Neural progenitor cell (in vitro differentiated cells): Measurements from ENCODE around the gene FJX1. TPM values are rescaled to one million over a fixed set of nuclear protein-coding genes. Genes with fewer than 3 reads are reported as not detected.

ENCODE experiments used
- DNase-seq: peaks from one replicate; pipeline ENCODE4 v3.0.0-alpha.2; 2016; ENCODE audit warnings: low spot score
- H2AFZ ChIP-seq: fragments of 200-600 bp; sonication (generic); replicated peaks from 2 replicates; pipeline ENCODE4 v1.6.1; 2016; ENCODE audit warnings: antibody characterized with exemption
- H3F3A ChIP-seq: fragments of 200-600 bp; sonication (generic); 2 replicates; pipeline ENCODE4 v1.6.1; 2016; ENCODE audit warnings: antibody characterized with exemption, low read depth
- H3K27ac ChIP-seq: fragments of 200-600 bp; sonication (generic); 2 replicates; pipeline ENCODE4 v1.5.1; 2016; ENCODE audit warnings: mild to moderate bottlenecking
- H3K27me3 ChIP-seq: fragments of 200-600 bp; sonication (generic); 2 replicates; pipeline ENCODE4 v1.6.1; 2016; ENCODE audit warnings: mild to moderate bottlenecking, moderate library complexity
- H3K36me3 ChIP-seq: fragments of 200-600 bp; sonication (generic); 2 replicates; pipeline ENCODE4 v1.5.1; 2016
- H3K4me1 ChIP-seq: fragments of 200-600 bp; sonication (generic); 2 replicates; pipeline ENCODE4 v1.6.1; 2016; ENCODE audit warnings: mixed run types
- H3K4me2 ChIP-seq: fragments of 200-600 bp; sonication (generic); 2 replicates; pipeline ENCODE4 v1.6.1; 2016
- H3K4me3 ChIP-seq: fragments of 200-600 bp; sonication (generic); 2 replicates; pipeline ENCODE4 v1.5.1; 2016
- H3K79me2 ChIP-seq: fragments of 200-600 bp; sonication (generic); 2 replicates; pipeline ENCODE4 v1.6.1; 2016; ENCODE audit warnings: low read depth
- H3K9ac ChIP-seq: fragments of 200-600 bp; sonication (generic); 2 replicates; pipeline ENCODE4 v1.6.1; 2016
- H3K9me3 ChIP-seq: fragments of 200-600 bp; sonication (generic); 2 replicates; pipeline ENCODE4 v1.5.1; 2016; ENCODE audit warnings: low read depth
- H4K20me1 ChIP-seq: fragments of 200-600 bp; sonication (generic); 2 replicates; pipeline ENCODE4 v1.6.1; 2016; ENCODE audit warnings: low read depth
- H3K27ac Mint-ChIP-seq: 3 replicates; pipeline ENCODE4 v1.8.0; 2021; ENCODE audit warnings: mixed read lengths
- H3K27me3 Mint-ChIP-seq: 2 replicates; pipeline ENCODE4 v1.8.0; 2022; ENCODE audit warnings: low read depth, mild to moderate bottlenecking, inconsistent platforms, moderate library complexity, mixed read lengths; ENCODE audit not compliant: insufficient read depth
- H3K36me3 Mint-ChIP-seq: 3 replicates; pipeline ENCODE4 v1.8.0; 2021; ENCODE audit warnings: mixed read lengths
- H3K4me1 Mint-ChIP-seq: 3 replicates; pipeline ENCODE4 v1.8.0; 2021; ENCODE audit warnings: mixed read lengths
- H3K4me3 Mint-ChIP-seq: 3 replicates; pipeline ENCODE4 v1.8.0; 2021; ENCODE audit warnings: mild to moderate bottlenecking, moderate library complexity, mixed read lengths
- H3K9me3 Mint-ChIP-seq: 3 replicates; pipeline ENCODE4 v1.8.0; 2020; ENCODE audit warnings: mixed read lengths
- EZH2 ChIP-seq: fragments of 200-600 bp; sonication (generic); IDR thresholded peaks from 2 replicates; pipeline ENCODE4 v1.6.1; 2017; ENCODE audit warnings: antibody characterized with exemption, mild to moderate bottlenecking, moderate library complexity
- EZH2phosphoT487 ChIP-seq: fragments of 200-600 bp; sonication (generic); IDR thresholded peaks from 2 replicates; pipeline ENCODE4 v1.6.1; 2017; ENCODE audit warnings: antibody characterized with exemption
- total RNA-seq: library from RNA; depleted of rRNA; stranded (reverse); fragments of >200 nt; gene quantifications from 2 replicates; pipeline ENCODE4 v1.2.3, GENCODE V29; 2015; ENCODE audit warnings: low replicate concordance
- TF ChIP-seq, protein P1 (sequence below): fragments of 200-600 bp; sonication (generic); IDR thresholded peaks from 2 replicates; pipeline ENCODE4 v1.5.1; 2017; ENCODE audit warnings: antibody characterized with exemption, mild to moderate bottlenecking

The FJX1 gene
- total RNA-seq, 1 donor from 2014 or later = 53.3 TPM

DNA sequence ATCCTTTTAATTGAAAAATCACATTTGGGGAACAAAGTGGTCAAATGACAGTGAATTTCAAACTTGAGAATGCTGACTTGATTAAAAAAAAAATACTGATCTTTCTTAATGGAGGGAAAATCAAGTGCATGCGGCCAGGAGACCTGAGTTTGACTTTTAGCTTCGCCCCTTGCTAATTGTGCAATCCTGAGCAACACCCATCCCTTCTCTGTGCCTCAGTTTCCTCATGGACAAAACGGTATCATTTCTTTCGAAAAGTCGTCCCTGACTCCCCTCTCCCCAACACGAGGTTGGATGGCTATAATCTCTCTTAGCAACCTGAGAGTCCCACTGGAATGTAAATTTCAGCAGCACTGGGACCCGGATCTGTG is 959 bp upstream of the FJX1 start:
- DNase-seq = no peak
- Mint-ChIP-seq H3K4me3 (peak overlapping the region; percentile 91), H3K27me3 (peaks cover 12% of the 10 kb centered on the region), H3K27ac (peak overlapping the region; percentile 97), H3K4me1 (peaks cover 51% of the 10 kb centered on the region), H3K36me3 (peaks cover 12% of the 10 kb centered on the region), H3K9me3 (no peaks in the 10 kb centered on the region)
- Histone ChIP-seq H3K27me3 (no peaks in the 10 kb centered on the region), H3K9ac (no peak overlapping the region), H4K20me1 (peaks cover 36% of the 10 kb centered on the region), H3K36me3 (no peaks in the 10 kb centered on the region), H3F3A (peaks cover 63% of the 10 kb centered on the region), H3K9me3 (no peaks in the 10 kb centered on the region), H3K4me3 (peak overlapping the region; percentile 73), H3K4me1 (peaks cover 47% of the 10 kb centered on the region), H3K79me2 (peaks cover 41% of the 10 kb centered on the region), H3K4me2 (peak overlapping the region; percentile 90), H3K27ac (peak overlapping the region; percentile 92), H2AFZ (no peak overlapping the region)
- TF ChIP-seq, protein P1, sequence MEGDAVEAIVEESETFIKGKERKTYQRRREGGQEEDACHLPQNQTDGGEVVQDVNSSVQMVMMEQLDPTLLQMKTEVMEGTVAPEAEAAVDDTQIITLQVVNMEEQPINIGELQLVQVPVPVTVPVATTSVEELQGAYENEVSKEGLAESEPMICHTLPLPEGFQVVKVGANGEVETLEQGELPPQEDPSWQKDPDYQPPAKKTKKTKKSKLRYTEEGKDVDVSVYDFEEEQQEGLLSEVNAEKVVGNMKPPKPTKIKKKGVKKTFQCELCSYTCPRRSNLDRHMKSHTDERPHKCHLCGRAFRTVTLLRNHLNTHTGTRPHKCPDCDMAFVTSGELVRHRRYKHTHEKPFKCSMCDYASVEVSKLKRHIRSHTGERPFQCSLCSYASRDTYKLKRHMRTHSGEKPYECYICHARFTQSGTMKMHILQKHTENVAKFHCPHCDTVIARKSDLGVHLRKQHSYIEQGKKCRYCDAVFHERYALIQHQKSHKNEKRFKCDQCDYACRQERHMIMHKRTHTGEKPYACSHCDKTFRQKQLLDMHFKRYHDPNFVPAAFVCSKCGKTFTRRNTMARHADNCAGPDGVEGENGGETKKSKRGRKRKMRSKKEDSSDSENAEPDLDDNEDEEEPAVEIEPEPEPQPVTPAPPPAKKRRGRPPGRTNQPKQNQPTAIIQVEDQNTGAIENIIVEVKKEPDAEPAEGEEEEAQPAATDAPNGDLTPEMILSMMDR = no peak
- no peak for TF ChIP-seq EZH2phosphoT487
- TF ChIP-seq EZH2 = no peak

DNA sequence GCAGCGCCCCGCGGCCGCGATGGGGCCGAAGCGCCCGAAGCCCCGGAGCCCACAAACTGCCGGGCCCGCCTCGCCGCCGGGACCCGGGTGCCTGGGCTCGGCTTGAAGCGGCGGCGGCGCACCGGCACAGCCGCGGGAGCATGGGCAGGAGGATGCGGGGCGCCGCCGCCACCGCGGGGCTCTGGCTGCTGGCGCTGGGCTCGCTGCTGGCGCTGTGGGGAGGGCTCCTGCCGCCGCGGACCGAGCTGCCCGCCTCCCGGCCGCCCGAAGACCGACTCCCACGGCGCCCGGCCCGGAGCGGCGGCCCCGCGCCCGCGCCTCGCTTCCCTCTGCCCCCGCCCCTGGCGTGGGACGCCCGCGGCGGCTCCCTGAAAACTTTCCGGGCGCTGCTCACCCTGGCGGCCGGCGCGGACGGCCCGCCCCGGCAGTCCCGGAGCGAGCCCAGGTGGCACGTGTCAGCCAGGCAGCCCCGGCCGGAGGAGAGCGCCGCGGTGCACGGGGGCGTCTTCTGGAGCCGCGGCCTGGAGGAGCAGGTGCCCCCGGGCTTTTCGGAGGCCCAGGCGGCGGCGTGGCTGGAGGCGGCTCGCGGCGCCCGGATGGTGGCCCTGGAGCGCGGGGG is 346 bp downstream of the FJX1 start:
- Mint-ChIP-seq H3K27ac (no peak overlapping the region), H3K27me3 (peaks cover 12% of the 10 kb centered on the region), H3K9me3 (no peaks in the 10 kb centered on the region), H3K4me3 (peak overlapping the region; percentile 93), H3K4me1 (peaks cover 57% of the 10 kb centered on the region), H3K36me3 (peaks cover 15% of the 10 kb centered on the region)
- H3K36me3 ChIP-seq = no peaks in the 10 kb centered on the region
- no peak overlapping the region for H2AFZ ChIP-seq
- H3K4me1 ChIP-seq = peaks cover 52% of the 10 kb centered on the region
- no peaks in the 10 kb centered on the region for H3K27me3 ChIP-seq
- TF ChIP-seq, protein P1 = peak; percentile 16
- no peak for TF ChIP-seq EZH2
- peak; percentile 72 for DNase-seq
- H3K9ac ChIP-seq = peak overlapping the region; percentile 64
- H3K79me2 ChIP-seq = peaks cover 47% of the 10 kb centered on the region
- H3K4me2 ChIP-seq = peak overlapping the region; percentile 90
- H4K20me1 ChIP-seq = peaks cover 49% of the 10 kb centered on the region
- peak overlapping the region; percentile 92 for H3K27ac ChIP-seq
- H3F3A ChIP-seq = peaks cover 76% of the 10 kb centered on the region
- H3K9me3 ChIP-seq = no peaks in the 10 kb centered on the region
- peak overlapping the region; percentile 73 for H3K4me3 ChIP-seq

DNA sequence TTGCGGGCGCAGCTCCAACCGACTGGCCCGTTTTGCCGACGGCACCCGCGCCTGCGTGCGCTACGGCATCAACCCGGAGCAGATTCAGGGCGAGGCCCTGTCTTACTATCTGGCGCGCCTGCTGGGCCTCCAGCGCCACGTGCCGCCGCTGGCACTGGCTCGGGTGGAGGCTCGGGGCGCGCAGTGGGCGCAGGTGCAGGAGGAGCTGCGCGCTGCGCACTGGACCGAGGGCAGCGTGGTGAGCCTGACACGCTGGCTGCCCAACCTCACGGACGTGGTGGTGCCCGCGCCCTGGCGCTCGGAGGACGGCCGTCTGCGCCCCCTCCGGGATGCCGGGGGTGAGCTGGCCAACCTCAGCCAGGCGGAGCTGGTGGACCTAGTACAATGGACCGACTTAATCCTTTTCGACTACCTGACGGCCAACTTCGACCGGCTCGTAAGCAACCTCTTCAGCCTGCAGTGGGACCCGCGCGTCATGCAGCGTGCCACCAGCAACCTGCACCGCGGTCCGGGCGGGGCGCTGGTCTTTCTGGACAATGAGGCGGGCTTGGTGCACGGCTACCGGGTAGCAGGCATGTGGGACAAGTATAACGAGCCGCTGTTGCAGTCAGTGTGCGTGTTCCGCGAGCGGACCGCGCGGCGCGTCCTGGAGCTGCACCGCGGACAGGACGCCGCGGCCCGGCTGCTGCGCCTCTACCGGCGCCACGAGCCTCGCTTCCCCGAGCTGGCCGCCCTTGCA is 1.0 kb downstream of the FJX1 start:
- H3K9me3 ChIP-seq = no peaks in the 10 kb centered on the region
- no peaks in the 10 kb centered on the region for H3K36me3 ChIP-seq
- no peaks in the 10 kb centered on the region for H3K27me3 ChIP-seq
- H3K9me3 Mint-ChIP-seq = no peaks in the 10 kb centered on the region
- H3K4me2 ChIP-seq = peak overlapping the region; percentile 90
- peak overlapping the region; percentile 92 for H3K27ac ChIP-seq
- peaks cover 15% of the 10 kb centered on the region for H3K36me3 Mint-ChIP-seq
- H3K79me2 ChIP-seq = peaks cover 47% of the 10 kb centered on the region
- TF ChIP-seq, protein P1 = no peak
- TF ChIP-seq EZH2 = no peak
- TF ChIP-seq EZH2phosphoT487 = no peak
- peak overlapping the region; percentile 64 for H3K9ac ChIP-seq
- peak; percentile 75 for DNase-seq
- H3K4me3 Mint-ChIP-seq = peak overlapping the region; percentile 93
- peaks cover 53% of the 10 kb centered on the region for H4K20me1 ChIP-seq
- peaks cover 77% of the 10 kb centered on the region for H3F3A ChIP-seq
- H2AFZ ChIP-seq = no peak overlapping the region
- H3K4me1 Mint-ChIP-seq = peaks cover 61% of the 10 kb centered on the region
- H3K27ac Mint-ChIP-seq = no peak overlapping the region
- peaks cover 52% of the 10 kb centered on the region for H3K4me1 ChIP-seq
- H3K27me3 Mint-ChIP-seq = peaks cover 12% of the 10 kb centered on the region
- peak overlapping the region; percentile 73 for H3K4me3 ChIP-seq
